HepG2 (cell line): ENCODE results near the gene DQX1. TPM values are rescaled to one million over a fixed set of nuclear protein-coding genes. Genes with fewer than 3 reads are reported as not detected.
A peak's percentile ranks its signal among the peaks of the same experiment; 100 is the strongest.

Source experiments
- ATRX ChIP-seq: sonication (generic); formaldehyde crosslinking; IDR thresholded peaks from 2 replicates; pipeline ENCODE4 v1.4.0; 2020; ENCODE audit warnings: missing genetic modification reagents, borderline replicate concordance
- BCL6 ChIP-seq: IDR thresholded peaks from 2 replicates; pipeline ENCODE4 v1.6.1; 2016; ENCODE audit warnings: missing genetic modification reagents, missing compliant biosample characterization
- DZIP1 ChIP-seq: sonication (generic); formaldehyde crosslinking; IDR thresholded peaks from 2 replicates; pipeline ENCODE4 v1.5.0; 2020; ENCODE audit warnings: mild to moderate bottlenecking, missing genetic modification reagents
- GLMP ChIP-seq: sonication (generic); formaldehyde crosslinking; IDR thresholded peaks from 2 replicates; pipeline ENCODE4 v1.9.0; 2021; ENCODE audit warnings: missing genetic modification reagents, mild to moderate bottlenecking, borderline replicate concordance
- HHEX ChIP-seq: IDR thresholded peaks from 2 replicates; pipeline ENCODE4 v1.6.1; 2016; ENCODE audit warnings: control low read depth
- NCOA5 ChIP-seq: sonication (generic); formaldehyde crosslinking; IDR thresholded peaks from 2 replicates; pipeline ENCODE4 v1.4.0; 2020; ENCODE audit warnings: missing genetic modification reagents
- NFYB ChIP-seq: sonication (generic); formaldehyde crosslinking; IDR thresholded peaks from 2 replicates; pipeline ENCODE4 v1.4.0; 2020; ENCODE audit warnings: missing genetic modification reagents
- SMAD3 ChIP-seq: sonication (generic); formaldehyde crosslinking; IDR thresholded peaks from 2 replicates; pipeline ENCODE4 v1.4.0; 2020; ENCODE audit warnings: missing genetic modification reagents
- SNAPC5 ChIP-seq: sonication (generic); formaldehyde crosslinking; IDR thresholded peaks from 2 replicates; pipeline ENCODE4 v1.8.1; 2023; ENCODE audit warnings: mild to moderate bottlenecking, missing genetic modification reagents, borderline replicate concordance
- ZBED4 ChIP-seq: sonication (generic); formaldehyde crosslinking; IDR thresholded peaks from 2 replicates; pipeline ENCODE4 v1.4.0; 2020; ENCODE audit warnings: missing genetic modification reagents, borderline replicate concordance
- ZBTB25 ChIP-seq: IDR thresholded peaks from 2 replicates; pipeline ENCODE4 v1.6.1; 2018; ENCODE audit warnings: missing genetic modification reagents
- ZEB1 ChIP-seq: IDR thresholded peaks from 2 replicates; pipeline ENCODE4 v1.6.1; 2012; ENCODE audit warnings: mild to moderate bottlenecking, low read depth, inconsistent platforms; ENCODE audit not compliant: insufficient replicate concordance
- ZKSCAN8 ChIP-seq: IDR thresholded peaks from 2 replicates; pipeline ENCODE4 v1.6.1; 2016; ENCODE audit warnings: borderline replicate concordance, missing genetic modification reagents, missing compliant biosample characterization
- ZNF740 ChIP-seq: sonication (generic); formaldehyde crosslinking; IDR thresholded peaks from 2 replicates; pipeline ENCODE4 v1.4.0; 2020; ENCODE audit warnings: missing genetic modification reagents
- ZSCAN31 ChIP-seq: sonication (generic); formaldehyde crosslinking; IDR thresholded peaks from 2 replicates; pipeline ENCODE4 v1.5.0; 2020; ENCODE audit warnings: low read depth, mild to moderate bottlenecking, missing genetic modification reagents
- ZXDC ChIP-seq: sonication (generic); formaldehyde crosslinking; IDR thresholded peaks from 2 replicates; pipeline ENCODE4 v1.5.0; 2020; ENCODE audit warnings: mild to moderate bottlenecking, missing genetic modification reagents
- polyA plus RNA-seq, 8 experiments: library from polyadenylated mRNA; depleted of rRNA in 3 of 8; stranded (reverse) in 7 of 8; unstranded in 1 of 8; fragments of >200 nt; fragmentation: Illumina TruSeq in 4 of 8; extraction: Trizol in 4 of 8; gene quantifications; 2 replicates each; pipeline versions ENCODE4 v1.2.1 to v1.2.3, GENCODE V29; 2011 to 2016; ENCODE audit warnings: low read depth in 4 of 8, missing spikeins in 1 of 8, mixed read lengths in 1 of 8; ENCODE audit not compliant: insufficient read depth in 1 of 8
- total RNA-seq, 5 experiments: library from RNA; depleted of rRNA; stranded (reverse); fragments of >200 nt; fragmentation: Illumina TruSeq; extraction: Trizol; gene quantifications; 2 replicates each; pipeline ENCODE4 v1.2.3, GENCODE V29; 2016; ENCODE audit warnings: low read depth in 1 of 5

Gene DQX1
- total and polyA plus RNA-seq, 2 of the 13 experiments (the other 11 are each of a cell fraction or from before 2014, with no cell fraction given) = 27.6 to 89.8 TPM

GRCh38 chr2:74507145-74507925 is 18.7 kb downstream of the DQX1 start, which contains the start of gene PCGF1 (continued):
- TF ChIP-seq SNAPC5 (CRISPR knock-in tag) (no peak), ZBTB25 (CRISPR knock-in tag) (peak; percentile 78; the same call in 1 of the 2 replicates), BCL6 (CRISPR knock-in tag) (peak; percentile 64), ZBED4 (CRISPR knock-in tag) (no peak; the same call in 1 of the 2 replicates), SMAD3 (CRISPR knock-in tag) (0 out of 2 replicates have a peak, but pooled peaks have one; percentile 15), ZXDC (CRISPR knock-in tag) (no peak), NFYB (CRISPR knock-in tag) (peak; percentile 75), GLMP (no peak), ATRX (no peak), ZEB1 (no peak), HHEX (CRISPR knock-in tag) (peak; percentile 7; the same call in 1 of the 2 replicates), DZIP1 (CRISPR knock-in tag) (no peak), ZKSCAN8 (peak; percentile 13; the same call in 1 of the 2 replicates), ZNF740 (CRISPR knock-in tag) (peak; percentile 90), NCOA5 (CRISPR knock-in tag) (peak; percentile 86; the same call in 1 of the 2 replicates), ZSCAN31 (CRISPR knock-in tag) (peak; percentile 96)
